Nephron progenitor cell (in vitro differentiated cells): ENCODE measurements around the gene COL6A1.
A peak's percentile ranks its signal among the peaks of the same experiment; 100 is the strongest.

ENCODE experiments used
- DNase-seq: peaks from one replicate; pipeline ENCODE4 v3.0.0; 2021
- H3K27ac Mint-ChIP-seq: 2 replicates; pipeline ENCODE4 v1.8.0; 2021; ENCODE audit warnings: mild to moderate bottlenecking, moderate library complexity, mixed read lengths
- H3K27me3 Mint-ChIP-seq: 2 replicates; pipeline ENCODE4 v1.8.0; 2021; ENCODE audit warnings: mild to moderate bottlenecking, low read depth, mixed read lengths; ENCODE audit not compliant: poor library complexity
- H3K36me3 Mint-ChIP-seq: 2 replicates; pipeline ENCODE4 v1.8.0; 2021; ENCODE audit warnings: low read depth, mixed read lengths
- H3K4me1 Mint-ChIP-seq: 2 replicates; pipeline ENCODE4 v1.8.0; 2021; ENCODE audit warnings: mixed read lengths
- H3K4me3 Mint-ChIP-seq: 2 replicates; pipeline ENCODE4 v1.8.0; 2021; ENCODE audit warnings: mild to moderate bottlenecking, moderate library complexity, mixed read lengths
- H3K9me3 Mint-ChIP-seq: 2 replicates; pipeline ENCODE4 v1.8.0; 2021; ENCODE audit warnings: mild to moderate bottlenecking, moderate library complexity, mixed read lengths
- TF ChIP-seq, protein P1 (sequence below): fragments of 200-600 bp; sonication (generic); IDR thresholded peaks from 2 replicates; pipeline ENCODE4 v1.5.0; 2021; ENCODE audit warnings: antibody characterized with exemption

Gene COL6A1

DNA sequence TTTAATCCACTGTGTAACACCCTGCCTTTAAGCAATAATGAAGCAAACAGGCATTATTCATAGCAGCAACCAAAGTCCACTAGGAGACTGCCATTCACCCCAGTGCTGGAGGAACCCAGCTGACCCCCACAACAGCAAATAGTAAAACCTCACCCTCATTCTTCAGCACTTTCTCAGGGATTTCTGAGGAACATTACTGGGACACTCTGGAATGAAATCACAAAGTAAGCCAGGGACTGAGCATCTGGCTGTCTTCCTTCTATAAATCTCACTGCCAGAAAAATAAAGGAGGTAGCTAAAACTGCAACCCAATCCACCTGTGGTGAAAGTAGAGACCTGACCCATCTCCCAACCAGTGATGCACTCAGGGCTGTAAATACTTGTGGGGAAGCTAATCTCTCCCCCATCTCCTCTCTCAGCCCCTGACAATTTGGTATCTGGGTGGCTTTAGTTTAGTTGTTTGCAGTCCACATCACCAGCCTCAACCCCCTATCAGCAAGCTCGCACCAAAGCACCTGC is 47.1 kb downstream of the COL6A1 start:
- peaks cover 15% of the 10 kb centered on the region for H3K36me3 Mint-ChIP-seq
- H3K9me3 Mint-ChIP-seq, result peaks cover 30% of the 10 kb centered on the region
- H3K4me1 Mint-ChIP-seq, result peaks cover 54% of the 10 kb centered on the region
- peaks cover 7% of the 10 kb centered on the region for H3K27me3 Mint-ChIP-seq
- DNase-seq, result no peak
- peak overlapping the region; percentile 93 for H3K27ac Mint-ChIP-seq
- H3K4me3 Mint-ChIP-seq, result peak overlapping the region; percentile 12
- TF ChIP-seq, protein P1, sequence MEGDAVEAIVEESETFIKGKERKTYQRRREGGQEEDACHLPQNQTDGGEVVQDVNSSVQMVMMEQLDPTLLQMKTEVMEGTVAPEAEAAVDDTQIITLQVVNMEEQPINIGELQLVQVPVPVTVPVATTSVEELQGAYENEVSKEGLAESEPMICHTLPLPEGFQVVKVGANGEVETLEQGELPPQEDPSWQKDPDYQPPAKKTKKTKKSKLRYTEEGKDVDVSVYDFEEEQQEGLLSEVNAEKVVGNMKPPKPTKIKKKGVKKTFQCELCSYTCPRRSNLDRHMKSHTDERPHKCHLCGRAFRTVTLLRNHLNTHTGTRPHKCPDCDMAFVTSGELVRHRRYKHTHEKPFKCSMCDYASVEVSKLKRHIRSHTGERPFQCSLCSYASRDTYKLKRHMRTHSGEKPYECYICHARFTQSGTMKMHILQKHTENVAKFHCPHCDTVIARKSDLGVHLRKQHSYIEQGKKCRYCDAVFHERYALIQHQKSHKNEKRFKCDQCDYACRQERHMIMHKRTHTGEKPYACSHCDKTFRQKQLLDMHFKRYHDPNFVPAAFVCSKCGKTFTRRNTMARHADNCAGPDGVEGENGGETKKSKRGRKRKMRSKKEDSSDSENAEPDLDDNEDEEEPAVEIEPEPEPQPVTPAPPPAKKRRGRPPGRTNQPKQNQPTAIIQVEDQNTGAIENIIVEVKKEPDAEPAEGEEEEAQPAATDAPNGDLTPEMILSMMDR, result no peak

GRCh38 chr21:46029186-46029924 is 47.8 kb downstream of the COL6A1 start:
- Mint-ChIP-seq H3K4me1 (peaks cover 47% of the 10 kb centered on the region), H3K27ac (peak overlapping the region; percentile 93), H3K4me3 (no peak overlapping the region), H3K27me3 (peaks cover 7% of the 10 kb centered on the region), H3K9me3 (peaks cover 30% of the 10 kb centered on the region), H3K36me3 (peaks cover 15% of the 10 kb centered on the region)
- no peak for DNase-seq
- TF ChIP-seq, protein P1, result no peak

GRCh38 chr21:46031484-46031883 is 49.9 kb downstream of the COL6A1 start:
- Mint-ChIP-seq H3K9me3 (peaks cover 30% of the 10 kb centered on the region), H3K27ac (no peak overlapping the region), H3K36me3 (peaks cover 15% of the 10 kb centered on the region), H3K4me1 (peaks cover 26% of the 10 kb centered on the region), H3K4me3 (no peak overlapping the region), H3K27me3 (peaks cover 7% of the 10 kb centered on the region)
- TF ChIP-seq, protein P1, result no peak
- DNase-seq, result no peak

GRCh38 chr21:46032100-46032499 is 50.5 kb downstream of the COL6A1 start:
- Mint-ChIP-seq H3K27ac (no peak overlapping the region), H3K9me3 (peaks cover 30% of the 10 kb centered on the region), H3K4me1 (peaks cover 22% of the 10 kb centered on the region), H3K36me3 (peaks cover 15% of the 10 kb centered on the region), H3K27me3 (peaks cover 7% of the 10 kb centered on the region), H3K4me3 (no peak overlapping the region)
- no peak for DNase-seq
- TF ChIP-seq, protein P1, result no peak

DNA sequence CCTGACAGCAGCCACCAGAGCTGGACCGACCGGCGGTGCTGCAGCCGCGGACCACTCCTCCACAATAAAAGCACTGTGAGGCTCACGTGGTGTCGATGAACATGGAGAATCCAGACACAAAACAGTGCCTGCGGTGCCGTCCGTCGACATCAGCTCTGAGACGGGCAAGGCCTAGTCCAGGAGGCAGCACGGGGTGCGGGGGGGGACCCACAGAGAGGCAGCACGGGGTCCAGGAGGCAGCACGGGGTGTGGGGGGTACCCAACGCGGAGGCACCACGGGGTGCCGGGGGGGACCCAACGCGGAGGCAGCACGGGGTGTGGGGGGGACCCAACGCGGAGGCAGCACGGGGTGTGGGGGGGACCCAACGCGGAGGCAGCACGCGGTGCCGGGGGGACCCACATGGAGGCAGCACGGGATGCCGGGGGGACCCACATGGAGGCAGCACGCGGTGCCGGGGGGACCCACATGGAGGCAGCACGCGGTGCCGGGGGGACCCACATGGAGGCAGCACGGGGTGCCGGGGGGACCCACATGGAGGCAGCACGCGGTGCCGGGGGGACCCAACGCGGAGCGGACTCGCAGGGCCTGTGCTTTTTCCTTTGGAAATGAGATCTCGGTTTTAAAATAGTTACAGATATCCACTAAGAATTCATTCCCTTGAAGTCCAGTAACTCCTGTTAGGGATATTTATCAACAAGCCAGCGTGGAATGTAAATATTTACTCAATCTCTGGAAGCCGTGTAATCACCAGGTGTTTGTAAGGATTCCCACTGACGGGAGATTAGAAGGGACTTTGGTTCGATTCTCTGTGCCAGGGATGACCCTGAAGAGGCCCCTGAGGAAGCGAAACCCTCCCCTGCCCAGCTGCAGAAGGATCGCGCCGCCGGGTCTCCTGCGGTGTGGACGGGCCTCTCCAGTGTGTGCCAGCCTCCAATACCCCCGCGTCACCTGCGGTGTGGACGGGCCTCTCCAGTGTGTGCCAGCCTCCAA is 52.1 kb downstream of the COL6A1 start:
- Mint-ChIP-seq H3K36me3 (peaks cover 15% of the 10 kb centered on the region), H3K4me3 (no peak overlapping the region), H3K27ac (no peak overlapping the region), H3K9me3 (peaks cover 29% of the 10 kb centered on the region), H3K27me3 (peaks cover 10% of the 10 kb centered on the region), H3K4me1 (peaks cover 23% of the 10 kb centered on the region)
- TF ChIP-seq, protein P1, result no peak
- no peak for DNase-seq
